Measurements from ENCODE around the gene CDH18. TPM values are rescaled to one million over a fixed set of nuclear protein-coding genes. Genes with fewer than 3 reads are reported as not detected.

CDH18 gene
- total RNA-seq, 4 donors from 2014 or later: not detected

GRCh38 chr5:19902316-19902934 lies 85.6 kb downstream of the CDH18 start:
- TF ChIP-seq POLR2A (IDR thresholded peaks at IDR 0.05): no peak
- no peaks in the 10 kb centered on the region for H3K4me1 ChIP-seq
- H3K4me3 ChIP-seq: no peak overlapping the region
- H3K36me3 ChIP-seq: no peaks in the 10 kb centered on the region
- H3K9me3 ChIP-seq: no peaks in the 10 kb centered on the region
- no peak overlapping the region for H3K27ac ChIP-seq
- no peaks in the 10 kb centered on the region for H3K27me3 ChIP-seq
- DNase-seq: no peak

GRCh38 chr5:19900269-19900668 lies 87.7 kb downstream of the CDH18 start:
- no peak overlapping the region for H3K4me3 ChIP-seq
- no peak for TF ChIP-seq CTCF (IDR thresholded peaks at IDR 0.05)
- no peak overlapping the region for H3K27ac ChIP-seq
- H3K27me3 ChIP-seq: no peaks in the 10 kb centered on the region
- H3K4me1 ChIP-seq: no peaks in the 10 kb centered on the region
- no peaks in the 10 kb centered on the region for H3K36me3 ChIP-seq
- no peaks in the 10 kb centered on the region for H3K9me3 ChIP-seq
- DNase-seq: no peak

GRCh38 chr5:19891658-19892057 lies 96.3 kb downstream of the CDH18 start:
- Histone ChIP-seq H3K27ac (no peak overlapping the region), H3K4me1 (no peaks in the 10 kb centered on the region)
- TF ChIP-seq POLR2A (IDR thresholded peaks at IDR 0.05) (no peak), CTCF (IDR thresholded peaks at IDR 0.05) (no peak)

GRCh38 chr5:19886123-19886917 lies 101.7 kb downstream of the CDH18 start:
- Histone ChIP-seq H3K9me3 (no peaks in the 10 kb centered on the region), H3K4me3 (no peak overlapping the region), H3K36me3 (no peaks in the 10 kb centered on the region), H3K27me3 (no peaks in the 10 kb centered on the region), H3K27ac (no peak overlapping the region), H3K4me1 (no peaks in the 10 kb centered on the region)
- DNase-seq: no peak
- TF ChIP-seq POLR2A (IDR thresholded peaks at IDR 0.05): no peak
- no peak for TF ChIP-seq CTCF (IDR thresholded peaks at IDR 0.05)

More at GRCh38 chr5:19891658-19892057, 96.3 kb downstream of the CDH18 start:
- Histone ChIP-seq H3K9me3 (no peaks in the 10 kb centered on the region), H3K27me3 (no peaks in the 10 kb centered on the region), H3K4me3 (no peak overlapping the region), H3K36me3 (no peaks in the 10 kb centered on the region)
- no peak for DNase-seq

- no peaks in the 10 kb centered on the region for H3K36me3 ChIP-seq
- DNase-seq: no peak
- TF ChIP-seq CTCF (IDR thresholded peaks at IDR 0.05) (no peak), POLR2A (IDR thresholded peaks at IDR 0.05) (no peak)
- no peaks in the 10 kb centered on the region for H3K27me3 ChIP-seq
- H3K27ac ChIP-seq: no peak overlapping the region
- H3K9me3 ChIP-seq: no peaks in the 10 kb centered on the region
- H3K4me1 ChIP-seq: no peaks in the 10 kb centered on the region
- H3K4me3 ChIP-seq: no peak overlapping the region
These were observed 102.8 kb downstream of the CDH18 start for GRCh38 chr5:19885040-19885824.
